ENCODE measurements around the gene BANK1.

DNA sequence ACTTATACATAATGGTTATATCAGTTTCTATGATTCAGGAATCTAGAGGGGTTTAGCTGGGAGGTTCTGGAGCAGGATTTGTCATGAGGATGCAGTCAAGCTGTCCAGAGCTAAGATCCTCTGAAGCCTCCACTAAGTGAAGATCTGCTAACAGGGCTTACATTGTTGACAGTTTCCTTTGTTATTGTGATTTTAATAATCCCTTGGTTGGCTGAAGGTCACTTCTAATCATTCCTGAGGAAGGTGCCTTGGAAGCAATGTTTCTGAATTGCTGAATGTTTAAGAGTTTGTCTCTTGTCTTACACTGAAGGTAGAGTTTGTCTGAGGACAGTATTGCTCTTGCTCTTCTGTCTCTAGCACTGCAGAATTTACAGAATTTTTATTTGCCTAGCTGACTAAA, 41.3 kb downstream of the BANK1 start:
- no peak for TF ChIP-seq POLR2A (IDR thresholded peaks at IDR 0.05; ENCODE audit: low read length)
- no peak for TF ChIP-seq GATA1 (IDR thresholded peaks at IDR 0.05; ENCODE audit: low read depth, low read length)
